ENCODE data around the gene ADGRA3. TPM values are rescaled to one million over a fixed set of nuclear protein-coding genes. Genes with fewer than 3 reads are reported as not detected.

The ADGRA3 gene
- total RNA-seq, 3 donors from 2014 or later = 6.4 to 24.0 (median 11.1) TPM

DNA sequence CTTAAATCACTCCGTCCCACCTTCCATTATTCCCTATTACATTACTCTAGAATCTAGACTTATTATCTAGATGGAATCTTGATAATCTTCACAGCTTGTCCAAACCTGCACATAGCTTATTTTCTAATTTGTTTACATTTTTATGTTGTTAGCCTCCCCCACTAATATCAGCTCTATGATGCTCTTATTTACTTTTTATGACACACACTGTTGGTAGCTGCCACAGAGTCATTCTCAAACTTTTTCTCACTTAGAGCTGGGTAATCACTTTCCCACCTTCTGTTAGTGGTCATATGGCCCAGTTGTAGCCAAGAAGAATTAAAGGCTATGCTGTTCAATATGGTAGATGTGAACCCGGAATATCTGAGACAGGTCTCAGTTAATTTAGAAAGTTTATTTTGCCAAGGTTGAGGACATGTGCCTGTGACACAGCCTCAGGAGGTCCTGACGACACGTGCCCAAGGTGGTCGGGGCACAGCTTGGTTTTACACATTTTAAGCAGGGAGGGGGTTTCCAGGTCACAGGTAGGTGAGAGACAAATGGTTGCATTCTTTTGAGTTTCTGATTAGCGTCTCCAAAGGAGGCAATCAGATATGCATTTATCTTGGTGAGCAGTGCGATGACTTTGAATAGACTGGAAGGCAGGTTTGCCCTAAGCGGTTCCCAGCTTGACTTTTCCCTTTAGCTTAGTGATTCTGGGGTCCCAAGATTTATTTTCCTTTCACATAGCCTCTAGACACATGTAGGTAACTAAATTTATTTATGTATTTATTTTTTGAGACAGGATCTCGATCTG, 7.0 kb upstream of the ADGRA3 start:
- no peaks in the 10 kb centered on the region for H3K36me3 Mint-ChIP-seq (ENCODE audit: insufficient read depth)
- H3K4me1 Mint-ChIP-seq (ENCODE audit: low read depth) = no peaks in the 10 kb centered on the region
- H3K27me3 Mint-ChIP-seq (ENCODE audit: low read depth) = peaks cover 2% of the 10 kb centered on the region
- ATAC-seq (no peak), DNase-seq (no peak)
- H3K4me3 Mint-ChIP-seq = no peak overlapping the region
- H3K9me3 Mint-ChIP-seq = no peaks in the 10 kb centered on the region

- no peak for ATAC-seq
- H3K36me3 Mint-ChIP-seq (ENCODE audit: insufficient read depth) = no peaks in the 10 kb centered on the region
- peaks cover 2% of the 10 kb centered on the region for H3K27me3 Mint-ChIP-seq (ENCODE audit: low read depth)
- no peak overlapping the region for H3K4me3 Mint-ChIP-seq
- DNase-seq = no peak
- no peaks in the 10 kb centered on the region for H3K9me3 Mint-ChIP-seq
- no peaks in the 10 kb centered on the region for H3K4me1 Mint-ChIP-seq (ENCODE audit: low read depth)
Measured at GRCh38 chr4:22522206-22522605, 6.3 kb upstream of the ADGRA3 start.

GRCh38 chr4:22521240-22521639, 5.4 kb upstream of the ADGRA3 start:
- ATAC-seq (no peak), DNase-seq (no peak)
- no peaks in the 10 kb centered on the region for H3K9me3 Mint-ChIP-seq
- H3K27me3 Mint-ChIP-seq (ENCODE audit: low read depth) = peaks cover 11% of the 10 kb centered on the region
- no peaks in the 10 kb centered on the region for H3K36me3 Mint-ChIP-seq (ENCODE audit: insufficient read depth)
- no peak overlapping the region for H3K4me3 Mint-ChIP-seq
- peaks cover 3% of the 10 kb centered on the region for H3K4me1 Mint-ChIP-seq (ENCODE audit: low read depth)

DNA sequence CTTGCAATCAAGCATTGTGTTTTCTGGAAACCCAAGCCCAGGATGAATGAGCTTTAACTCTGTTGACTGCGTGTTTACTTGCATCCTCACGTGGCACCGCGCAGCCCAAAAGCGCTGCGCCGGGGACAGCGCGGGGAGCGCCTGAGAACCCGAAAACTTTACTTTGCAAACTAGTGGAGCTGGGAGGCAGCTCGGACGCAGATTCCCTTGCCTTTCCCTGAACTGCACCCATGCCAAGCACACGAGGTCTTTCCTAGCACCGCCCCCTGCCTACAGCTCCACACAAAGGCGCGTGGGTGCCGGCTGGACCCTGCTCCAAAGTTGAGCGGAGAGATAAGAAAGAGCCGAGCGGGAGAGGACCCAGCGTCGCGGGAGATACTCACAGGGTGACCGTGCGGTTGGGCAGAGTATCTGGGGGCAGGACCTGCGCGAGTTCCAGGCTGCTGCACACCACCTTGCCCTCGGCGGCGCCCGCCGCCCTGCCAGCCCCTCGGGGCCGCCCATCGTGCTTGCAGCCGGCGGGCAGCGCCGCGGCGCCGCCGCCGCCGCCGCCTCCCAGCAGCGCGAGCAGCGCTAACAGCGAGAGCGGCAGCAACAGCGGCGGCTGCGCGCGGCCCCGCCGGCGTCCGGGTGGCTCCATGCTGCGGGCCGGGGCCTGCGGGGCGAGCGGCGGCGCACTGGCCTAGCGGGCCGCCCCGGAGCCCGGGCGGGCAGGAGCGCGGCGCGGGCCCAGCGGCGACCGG, 550 bp downstream of the ADGRA3 start:
- DNase-seq (peak; percentile 4), ATAC-seq (peak; percentile 73 to 80)
- H3K4me1 Mint-ChIP-seq (ENCODE audit: low read depth) = peaks cover 14% of the 10 kb centered on the region
- H3K4me3 Mint-ChIP-seq = peak overlapping the region; percentile 83
- peaks cover 25% of the 10 kb centered on the region for H3K27me3 Mint-ChIP-seq (ENCODE audit: low read depth)
- no peaks in the 10 kb centered on the region for H3K36me3 Mint-ChIP-seq (ENCODE audit: insufficient read depth)
- H3K9me3 Mint-ChIP-seq = peaks cover 4% of the 10 kb centered on the region

- no peak for DNase-seq
- H3K4me3 Mint-ChIP-seq = peak overlapping the region; percentile 83
- no peak for ATAC-seq
- peaks cover 4% of the 10 kb centered on the region for H3K9me3 Mint-ChIP-seq
- peaks cover 14% of the 10 kb centered on the region for H3K4me1 Mint-ChIP-seq (ENCODE audit: low read depth)
- peaks cover 25% of the 10 kb centered on the region for H3K27me3 Mint-ChIP-seq (ENCODE audit: low read depth)
- H3K36me3 Mint-ChIP-seq (ENCODE audit: insufficient read depth) = no peaks in the 10 kb centered on the region
Measured at GRCh38 chr4:22514481-22514880, 1.4 kb downstream of the ADGRA3 start.

DNA sequence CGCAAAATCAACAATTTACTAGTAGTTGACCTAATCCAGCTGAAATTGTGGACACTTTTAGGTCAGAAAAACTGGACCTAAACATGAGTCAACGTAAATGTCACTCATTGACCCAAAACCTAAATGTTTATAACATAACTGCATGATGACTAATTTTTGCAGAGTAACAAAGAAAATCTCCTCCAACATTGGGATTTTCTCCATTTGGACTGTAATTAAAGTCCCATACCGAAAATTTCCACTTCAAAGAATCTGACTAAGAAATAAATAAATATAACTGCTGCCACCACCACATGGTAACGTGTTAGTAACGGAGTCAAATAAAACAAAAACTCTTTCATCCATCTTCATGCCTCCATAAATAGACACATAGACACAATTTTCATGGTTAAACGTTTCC, 1.9 kb downstream of the ADGRA3 start:
- H3K4me3 Mint-ChIP-seq = no peak overlapping the region
- DNase-seq (no peak), ATAC-seq (no peak)
- peaks cover 25% of the 10 kb centered on the region for H3K27me3 Mint-ChIP-seq (ENCODE audit: low read depth)
- H3K4me1 Mint-ChIP-seq (ENCODE audit: low read depth) = peaks cover 14% of the 10 kb centered on the region
- no peaks in the 10 kb centered on the region for H3K36me3 Mint-ChIP-seq (ENCODE audit: insufficient read depth)
- peaks cover 4% of the 10 kb centered on the region for H3K9me3 Mint-ChIP-seq

DNA sequence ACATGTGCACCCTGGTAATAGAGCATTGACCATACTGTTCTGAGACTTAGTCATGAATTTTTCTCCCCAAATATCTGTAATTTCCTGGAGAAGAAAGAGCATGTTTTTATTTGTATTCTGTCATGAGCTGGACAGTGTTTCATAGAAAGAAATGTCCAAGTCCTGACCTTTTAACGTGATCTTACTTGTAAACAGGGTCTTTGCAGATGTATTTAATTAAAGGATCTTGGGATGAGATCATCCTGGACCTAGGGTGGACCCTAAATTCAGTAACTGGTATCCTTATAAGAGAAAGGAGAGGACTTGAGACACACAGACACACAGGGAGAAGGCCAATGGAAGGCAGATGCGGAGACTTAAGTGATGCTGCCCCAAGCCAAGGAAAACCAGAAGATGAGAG, 3.6 kb downstream of the ADGRA3 start:
- no peak overlapping the region for H3K4me3 Mint-ChIP-seq
- H3K9me3 Mint-ChIP-seq = peaks cover 4% of the 10 kb centered on the region
- peaks cover 14% of the 10 kb centered on the region for H3K4me1 Mint-ChIP-seq (ENCODE audit: low read depth)
- no peak for DNase-seq
- ATAC-seq = no peak
- H3K36me3 Mint-ChIP-seq (ENCODE audit: insufficient read depth) = no peaks in the 10 kb centered on the region
- H3K27me3 Mint-ChIP-seq (ENCODE audit: low read depth) = peaks cover 22% of the 10 kb centered on the region

DNA sequence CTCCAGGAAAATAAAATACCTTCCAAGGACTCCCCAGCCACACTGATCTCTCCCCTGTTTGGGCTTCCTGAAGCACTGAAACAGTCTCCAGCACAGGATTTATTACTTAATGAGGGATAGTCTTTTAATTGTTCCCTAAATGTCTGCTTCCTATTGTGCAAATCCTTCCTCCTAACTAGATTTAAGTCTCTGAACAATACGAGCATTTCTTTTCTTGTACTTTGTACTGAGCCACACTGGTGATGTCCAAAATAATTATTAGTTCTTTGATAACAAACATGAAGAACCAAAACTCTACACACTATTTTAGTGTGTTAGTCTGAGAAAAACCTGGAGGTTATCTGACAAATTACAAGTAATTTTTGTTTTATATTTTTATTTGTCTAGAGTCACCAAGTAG, 5.1 kb downstream of the ADGRA3 start:
- no peaks in the 10 kb centered on the region for H3K36me3 Mint-ChIP-seq (ENCODE audit: insufficient read depth)
- ATAC-seq = no peak
- no peak overlapping the region for H3K4me3 Mint-ChIP-seq
- H3K9me3 Mint-ChIP-seq = peaks cover 4% of the 10 kb centered on the region
- no peak for DNase-seq
- peaks cover 12% of the 10 kb centered on the region for H3K27me3 Mint-ChIP-seq (ENCODE audit: low read depth)
- H3K4me1 Mint-ChIP-seq (ENCODE audit: low read depth) = peaks cover 11% of the 10 kb centered on the region

- no peak for DNase-seq
- H3K36me3 Mint-ChIP-seq (ENCODE audit: insufficient read depth) = no peaks in the 10 kb centered on the region
Measured at GRCh38 chr4:22508376-22508775, 7.5 kb downstream of the ADGRA3 start.

DNA sequence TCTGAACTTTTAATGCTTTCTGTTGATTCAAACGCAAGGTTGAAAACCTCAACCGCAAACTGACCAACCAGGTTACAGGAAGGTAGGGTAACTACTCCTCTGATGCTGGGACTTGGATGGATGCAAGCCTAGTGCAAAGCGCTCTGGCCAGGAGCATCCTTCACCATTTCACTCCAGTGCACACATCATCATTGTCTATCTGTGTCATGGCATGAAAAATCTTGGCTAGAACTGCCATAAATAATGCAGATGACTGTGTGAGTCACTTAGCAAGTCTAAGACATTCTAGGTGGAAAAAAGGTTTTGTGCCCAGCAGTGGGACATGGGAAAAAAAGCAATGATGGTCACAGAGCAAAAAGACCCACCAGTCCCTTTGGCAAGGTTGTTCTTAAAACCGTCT, 10.9 kb downstream of the ADGRA3 start:
- Mint-ChIP-seq H3K27me3 (ENCODE audit: low read depth) (no peaks in the 10 kb centered on the region), H3K36me3 (ENCODE audit: insufficient read depth) (no peaks in the 10 kb centered on the region), H3K4me1 (ENCODE audit: low read depth) (peaks cover 5% of the 10 kb centered on the region), H3K4me3 (no peak overlapping the region), H3K9me3 (no peaks in the 10 kb centered on the region)
- ATAC-seq = no peak
- no peak for DNase-seq

More at GRCh38 chr4:22508376-22508775, 7.5 kb downstream of the ADGRA3 start:
- no peaks in the 10 kb centered on the region for H3K4me1 Mint-ChIP-seq (ENCODE audit: low read depth)
- H3K4me3 Mint-ChIP-seq = no peak overlapping the region
- peaks cover 4% of the 10 kb centered on the region for H3K9me3 Mint-ChIP-seq
- ATAC-seq = no peak
- H3K27me3 Mint-ChIP-seq (ENCODE audit: low read depth) = no peaks in the 10 kb centered on the region

GRCh38 chr4:22504447-22504846, 11.4 kb downstream of the ADGRA3 start:
- Mint-ChIP-seq H3K36me3 (ENCODE audit: insufficient read depth) (no peaks in the 10 kb centered on the region), H3K4me3 (no peak overlapping the region), H3K27me3 (ENCODE audit: low read depth) (no peaks in the 10 kb centered on the region), H3K9me3 (no peaks in the 10 kb centered on the region), H3K4me1 (ENCODE audit: low read depth) (peaks cover 5% of the 10 kb centered on the region)
- ATAC-seq (no peak), DNase-seq (no peak)

DNA sequence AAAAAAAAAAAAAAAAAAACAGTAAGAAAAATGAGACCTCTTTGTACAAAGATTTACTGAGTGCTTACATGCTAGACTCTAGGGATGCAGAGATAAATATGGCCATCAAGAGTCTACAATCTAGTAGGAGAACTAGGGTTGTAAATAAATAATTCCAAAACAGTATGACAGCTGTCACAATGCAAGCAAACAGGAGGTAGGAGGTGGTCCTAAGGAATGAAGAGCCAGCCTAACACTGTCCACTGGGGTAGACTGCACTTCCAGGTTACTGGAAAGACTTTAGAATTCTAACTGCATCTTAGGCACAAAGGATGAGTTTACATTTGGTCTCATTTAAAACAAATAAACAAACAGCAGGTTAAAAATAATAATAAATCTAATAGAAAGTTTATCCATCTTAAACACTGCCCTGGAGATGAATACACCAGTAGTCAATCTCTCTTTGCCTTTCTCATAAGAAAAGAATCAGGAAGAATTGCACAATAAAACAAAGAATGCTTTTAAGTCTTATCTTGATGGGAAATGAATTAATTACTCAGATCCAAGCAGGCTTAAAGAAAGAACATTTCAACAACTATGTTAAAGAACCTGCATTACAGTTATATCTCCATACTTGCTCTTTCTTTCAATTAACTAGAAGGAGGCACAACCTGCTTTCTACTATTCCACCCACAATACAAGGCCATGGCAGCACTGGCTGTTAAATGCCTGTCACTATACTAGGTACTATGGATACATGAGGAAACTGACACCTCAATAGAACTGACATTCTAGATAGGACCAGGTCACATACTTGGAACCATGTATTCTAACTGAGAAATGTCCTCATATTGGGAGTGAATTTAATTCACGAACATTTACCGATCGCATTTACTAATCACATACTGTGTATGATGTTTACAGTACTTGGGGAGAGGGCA, 12.7 kb downstream of the ADGRA3 start:
- H3K27me3 Mint-ChIP-seq (ENCODE audit: low read depth) = no peaks in the 10 kb centered on the region
- H3K4me3 Mint-ChIP-seq = no peak overlapping the region
- no peaks in the 10 kb centered on the region for H3K36me3 Mint-ChIP-seq (ENCODE audit: insufficient read depth)
- ATAC-seq = no peak
- no peak for DNase-seq
- H3K4me1 Mint-ChIP-seq (ENCODE audit: low read depth) = peaks cover 5% of the 10 kb centered on the region
- no peaks in the 10 kb centered on the region for H3K9me3 Mint-ChIP-seq

- Mint-ChIP-seq H3K9me3 (no peaks in the 10 kb centered on the region), H3K36me3 (ENCODE audit: insufficient read depth) (no peaks in the 10 kb centered on the region), H3K4me3 (no peak overlapping the region), H3K27me3 (ENCODE audit: low read depth) (no peaks in the 10 kb centered on the region), H3K4me1 (ENCODE audit: low read depth) (peaks cover 5% of the 10 kb centered on the region)
- no peak for ATAC-seq
- no peak for DNase-seq
Measured at GRCh38 chr4:22501715-22502095, 14.2 kb downstream of the ADGRA3 start.
